ENCODE results near the gene ZNF280B. TPM values are rescaled to one million over a fixed set of nuclear protein-coding genes. Genes with fewer than 3 reads are reported as not detected.

Gene ZNF280B
- total RNA-seq, 1 experiment from 2014 or later, result 5.9 TPM

GRCh38 chr22:22553735-22554586 is 45.4 kb upstream of the ZNF280B start:
- Mint-ChIP-seq H3K27me3 (ENCODE audit: low read depth) (peaks cover 82% of the 10 kb centered on the region), H3K4me1 (no peaks in the 10 kb centered on the region), H3K27ac (no peak overlapping the region), H3K36me3 (peaks cover 2% of the 10 kb centered on the region), H3K4me3 (no peak overlapping the region), H3K9me3 (peaks cover 4% of the 10 kb centered on the region)
- no peak for ATAC-seq
- no peak for DNase-seq (ENCODE audit: low spot score)
- ChIA-PET POLR2A (no interaction called here), CTCF (interaction anchor here (0.6 to 1.5 kb wide), 3 partner anchors 23 to 131 kb away, joined by 3 to 5 read pairs (median 4); no protein-coding TSS in a partner anchor)
- TF ChIP-seq ZNF416 (CRISPR knock-in tag; IDR thresholded peaks at IDR 0.05) (no peak), JUN (CRISPR knock-in tag; IDR thresholded peaks at IDR 0.05) (no peak), ETV6 (CRISPR knock-in tag; IDR thresholded peaks at IDR 0.05) (no peak), FOXK1 (CRISPR knock-in tag; IDR thresholded peaks at IDR 0.05) (no peak), CBFB (CRISPR knock-in tag; IDR thresholded peaks at IDR 0.05; ENCODE audit: low read depth) (no peak), PRRX2 (CRISPR knock-in tag; IDR thresholded peaks at IDR 0.05) (no peak)

- TF ChIP-seq USF1 (CRISPR knock-in tag; IDR thresholded peaks at IDR 0.05), result no peak
- TF ChIP-seq STAT6 (CRISPR knock-in tag; conservative IDR thresholded peaks at IDR 0.05; ENCODE audit: low read depth), result no peak
- TF ChIP-seq NR1H2 (CRISPR knock-in tag; IDR thresholded peaks at IDR 0.05), result no peak
- TF ChIP-seq NR3C1 (CRISPR knock-in tag; conservative IDR thresholded peaks at IDR 0.05; ENCODE audit: low read depth), result no peak
- no peak for TF ChIP-seq ZNF121 (CRISPR knock-in tag; IDR thresholded peaks at IDR 0.05)
- TF ChIP-seq MAX (CRISPR knock-in tag; IDR thresholded peaks at IDR 0.05), result no peak
- TF ChIP-seq EMX1 (CRISPR knock-in tag; IDR thresholded peaks at IDR 0.05), result no peak
- no peak for TF ChIP-seq PRDM15 (CRISPR knock-in tag; IDR thresholded peaks at IDR 0.05)
- TF ChIP-seq CREB1 (CRISPR knock-in tag; IDR thresholded peaks at IDR 0.05), result no peak
- TF ChIP-seq ELF4 (CRISPR knock-in tag; IDR thresholded peaks at IDR 0.05; ENCODE audit: low read depth), result no peak
- no peak for TF ChIP-seq E2F5 (CRISPR knock-in tag; IDR thresholded peaks at IDR 0.05)
- TF ChIP-seq FOXJ3 (CRISPR knock-in tag; IDR thresholded peaks at IDR 0.05; ENCODE audit: borderline replicate concordance), result no peak
- no peak for TF ChIP-seq ZNF423 (CRISPR knock-in tag; IDR thresholded peaks at IDR 0.05)
- TF ChIP-seq ZBTB21 (CRISPR knock-in tag; IDR thresholded peaks at IDR 0.05; ENCODE audit: borderline replicate concordance), result no peak
- no peak overlapping the region for H3K4me3 Mint-ChIP-seq
- CTCF ChIA-PET, result interaction anchor here (0.9 to 1.7 kb wide), 16 partner anchors 23 to 453 kb away, joined by 3 to 31 read pairs (median 4); partner anchors contain the start of genes ZNF280A and ZNF280B
- H3K27me3 Mint-ChIP-seq (ENCODE audit: low read depth), result peaks cover 89% of the 10 kb centered on the region
- ATAC-seq (no peak), DNase-seq (ENCODE audit: low spot score) (no peak)
- H3K4me1 Mint-ChIP-seq, result no peaks in the 10 kb centered on the region
- POLR2A ChIA-PET, result interaction anchor here (0.6 kb wide), 1 partner anchor 15 kb away, joined by 5 read pairs; no protein-coding TSS in a partner anchor
- H3K36me3 Mint-ChIP-seq, result no peaks in the 10 kb centered on the region
- H3K27ac Mint-ChIP-seq, result no peak overlapping the region
- 0 out of 2 replicates have a peak, but pooled peaks cover 3% of the 10 kb centered on the region for H3K9me3 Mint-ChIP-seq
These were observed 44.6 kb upstream of the ZNF280B start for GRCh38 chr22:22553141-22553540.

Data from WTC11 (cell line).